ENCODE results near the gene DDX4.

DNA sequence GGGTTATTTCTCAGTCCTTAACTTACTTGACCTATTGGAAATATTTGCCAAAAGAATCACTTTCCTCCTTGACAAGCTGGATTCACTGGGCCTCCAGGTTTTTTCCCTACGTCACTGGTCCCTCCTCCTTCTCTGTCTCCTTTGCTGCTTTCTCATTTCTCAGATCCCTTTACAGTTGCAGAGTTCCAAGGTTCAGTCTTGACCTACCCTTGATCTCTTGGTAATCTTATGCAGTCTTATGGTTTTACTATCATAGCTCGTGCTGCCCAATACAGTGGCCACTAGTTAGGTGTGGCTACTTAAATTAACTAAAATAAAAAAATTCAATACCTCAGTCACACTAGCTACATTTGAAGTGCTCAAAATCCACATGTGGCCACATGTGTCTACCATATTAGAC lies 37.1 kb upstream of the DDX4 start:
- TF ChIP-seq, protein P1, sequence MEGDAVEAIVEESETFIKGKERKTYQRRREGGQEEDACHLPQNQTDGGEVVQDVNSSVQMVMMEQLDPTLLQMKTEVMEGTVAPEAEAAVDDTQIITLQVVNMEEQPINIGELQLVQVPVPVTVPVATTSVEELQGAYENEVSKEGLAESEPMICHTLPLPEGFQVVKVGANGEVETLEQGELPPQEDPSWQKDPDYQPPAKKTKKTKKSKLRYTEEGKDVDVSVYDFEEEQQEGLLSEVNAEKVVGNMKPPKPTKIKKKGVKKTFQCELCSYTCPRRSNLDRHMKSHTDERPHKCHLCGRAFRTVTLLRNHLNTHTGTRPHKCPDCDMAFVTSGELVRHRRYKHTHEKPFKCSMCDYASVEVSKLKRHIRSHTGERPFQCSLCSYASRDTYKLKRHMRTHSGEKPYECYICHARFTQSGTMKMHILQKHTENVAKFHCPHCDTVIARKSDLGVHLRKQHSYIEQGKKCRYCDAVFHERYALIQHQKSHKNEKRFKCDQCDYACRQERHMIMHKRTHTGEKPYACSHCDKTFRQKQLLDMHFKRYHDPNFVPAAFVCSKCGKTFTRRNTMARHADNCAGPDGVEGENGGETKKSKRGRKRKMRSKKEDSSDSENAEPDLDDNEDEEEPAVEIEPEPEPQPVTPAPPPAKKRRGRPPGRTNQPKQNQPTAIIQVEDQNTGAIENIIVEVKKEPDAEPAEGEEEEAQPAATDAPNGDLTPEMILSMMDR (IDR thresholded peaks at IDR 0.05): no peak
- no peak for TF ChIP-seq EZH2 (IDR thresholded peaks at IDR 0.05; ENCODE audit: borderline replicate concordance, insufficient read depth, low read depth, low read length, poor library complexity, severe bottlenecking)

Measured in B cell (primary cell).